SK-N-SH treated with all-trans-retinoic acid at 6 μM for 48 hours (cell line): ENCODE data around the gene MED27.

Experiments
- ATAC-seq: fragments of 200-7000 bp; cut with Tn5 transposase; 3 replicates; pipeline ENCODE4 v1.9.1; 2020; ENCODE audit warnings: mild to moderate bottlenecking, moderate library complexity
- ARNTL ChIP-seq: fragments of 450-650 bp; formaldehyde crosslinking; IDR thresholded peaks from 2 replicates; pipeline ENCODE4 v1.5.0; 2020; ENCODE audit warnings: low read depth, mild to moderate bottlenecking, moderate library complexity, borderline replicate concordance
- BACH2 ChIP-seq: fragments of 250-450 bp; sonication (Bioruptor Pico); IDR thresholded peaks from 2 replicates; pipeline ENCODE4 v1.9.0; 2021; ENCODE audit warnings: mild to moderate bottlenecking, borderline replicate concordance
- ESRRG ChIP-seq: fragments of 250-450 bp; sonication (Bioruptor Pico); IDR thresholded peaks from 2 replicates; pipeline ENCODE4 v1.6.1; 2021; ENCODE audit warnings: mild to moderate bottlenecking
- GLIS3 ChIP-seq: fragments of 250-450 bp; sonication (Bioruptor Pico); IDR thresholded peaks from 2 replicates; pipeline ENCODE4 v1.5.0; 2020; ENCODE audit warnings: mild to moderate bottlenecking, moderate library complexity
- ISL1 ChIP-seq: fragments of 250-450 bp; sonication (Bioruptor Pico); IDR thresholded peaks from 2 replicates; pipeline ENCODE4 v2.1.2; 2022; ENCODE audit warnings: mild to moderate bottlenecking, moderate library complexity
- OSR1 ChIP-seq: fragments of 250-450 bp; sonication (Bioruptor Pico); IDR thresholded peaks from 2 replicates; pipeline ENCODE4 v1.8.0; 2022; ENCODE audit warnings: moderate library complexity, mild to moderate bottlenecking, inconsistent platforms
- PPARA ChIP-seq: fragments of 250-450 bp; sonication (Bioruptor Pico); IDR thresholded peaks from 2 replicates; pipeline ENCODE4 v1.5.0; 2020; ENCODE audit warnings: mild to moderate bottlenecking, borderline replicate concordance
- RARB ChIP-seq: fragments of 250-450 bp; sonication (Bioruptor Pico); IDR thresholded peaks from 2 replicates; pipeline ENCODE4 v1.8.0; 2021; ENCODE audit warnings: mild to moderate bottlenecking, moderate library complexity
- SNAI2 ChIP-seq: fragments of 250-450 bp; sonication (Bioruptor Pico); IDR thresholded peaks from 2 replicates; pipeline ENCODE4 v1.5.0; 2020; ENCODE audit warnings: mild to moderate bottlenecking, moderate library complexity
- TCF4 ChIP-seq: fragments of 250-450 bp; sonication (Bioruptor Pico); IDR thresholded peaks from 2 replicates; pipeline ENCODE4 v1.8.0; 2021; ENCODE audit warnings: mild to moderate bottlenecking, moderate library complexity, borderline replicate concordance
- TOX ChIP-seq: fragments of 250-450 bp; sonication (Bioruptor Pico); IDR thresholded peaks from 2 replicates; pipeline ENCODE4 v1.8.0; 2021; ENCODE audit warnings: mild to moderate bottlenecking, moderate library complexity, borderline replicate concordance
- ZC3H10 ChIP-seq: fragments of 250-450 bp; sonication (Bioruptor Pico); IDR thresholded peaks from 2 replicates; pipeline ENCODE4 v1.5.1; 2021; ENCODE audit warnings: mild to moderate bottlenecking, moderate library complexity
- ZFP3 ChIP-seq: fragments of 250-450 bp; sonication (Bioruptor Pico); IDR thresholded peaks from 2 replicates; pipeline ENCODE4 v1.5.0; 2020; ENCODE audit warnings: mild to moderate bottlenecking, moderate library complexity
- ZFP30 ChIP-seq: fragments of 450-650 bp; formaldehyde crosslinking; IDR thresholded peaks from 2 replicates; pipeline ENCODE4 v1.5.0; 2022; ENCODE audit warnings: mild to moderate bottlenecking, moderate library complexity
- ZNF565 ChIP-seq: fragments of 450-650 bp; formaldehyde crosslinking; conservative IDR thresholded peaks from 2 replicates; pipeline ENCODE4 v1.5.0; 2020; ENCODE audit warnings: low read depth, mild to moderate bottlenecking, moderate library complexity
- ZNF70 ChIP-seq: fragments of 450-650 bp; formaldehyde crosslinking; IDR thresholded peaks from 2 replicates; pipeline ENCODE4 v1.5.0; 2020; ENCODE audit warnings: mild to moderate bottlenecking, moderate library complexity
- ZNF8 ChIP-seq: fragments of 450-650 bp; formaldehyde crosslinking; IDR thresholded peaks from 2 replicates; pipeline ENCODE4 v1.5.0; 2020; ENCODE audit warnings: mild to moderate bottlenecking, moderate library complexity
- TF ChIP-seq, protein P1 (sequence below): fragments of 250-450 bp; sonication (Bioruptor Pico); IDR thresholded peaks from 2 replicates; pipeline ENCODE4 v1.5.1; 2020; ENCODE audit warnings: low read depth, mild to moderate bottlenecking, moderate library complexity
- TF ChIP-seq, protein P2 (sequence below): fragments of 250-450 bp; sonication (Bioruptor Pico); IDR thresholded peaks from 2 replicates; pipeline ENCODE4 v1.5.1; 2021; ENCODE audit warnings: mild to moderate bottlenecking, moderate library complexity
- TF ChIP-seq, protein P3 (sequence below): fragments of 250-450 bp; sonication (Bioruptor Pico); IDR thresholded peaks from 2 replicates; pipeline ENCODE4 v1.8.0; 2020; ENCODE audit warnings: mild to moderate bottlenecking, moderate library complexity, borderline replicate concordance

Gene MED27

DNA sequence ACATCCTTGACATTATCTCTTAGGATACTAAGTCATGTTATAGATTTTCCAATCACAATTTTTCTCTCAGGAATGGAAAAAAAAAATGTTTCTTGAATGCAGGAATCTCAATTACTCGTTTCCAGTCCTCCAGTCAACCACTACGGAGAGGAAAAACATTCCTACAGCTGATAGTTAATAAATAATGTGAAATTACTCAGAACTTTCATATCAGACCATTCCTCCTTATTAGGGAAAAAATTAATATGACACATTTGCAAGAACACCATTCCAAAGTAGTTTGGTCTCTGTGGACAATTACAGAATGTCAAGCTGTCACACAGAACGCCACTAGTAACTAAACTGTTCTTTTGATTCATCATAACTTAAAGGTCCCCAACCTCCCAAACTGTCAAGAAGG lies 31.5 kb downstream of the MED27 start:
- no peak for TF ChIP-seq SNAI2 (CRISPR knock-in tag)
- TF ChIP-seq ZFP30, result no peak
- TF ChIP-seq BACH2, result no peak
- TF ChIP-seq, protein P1, sequence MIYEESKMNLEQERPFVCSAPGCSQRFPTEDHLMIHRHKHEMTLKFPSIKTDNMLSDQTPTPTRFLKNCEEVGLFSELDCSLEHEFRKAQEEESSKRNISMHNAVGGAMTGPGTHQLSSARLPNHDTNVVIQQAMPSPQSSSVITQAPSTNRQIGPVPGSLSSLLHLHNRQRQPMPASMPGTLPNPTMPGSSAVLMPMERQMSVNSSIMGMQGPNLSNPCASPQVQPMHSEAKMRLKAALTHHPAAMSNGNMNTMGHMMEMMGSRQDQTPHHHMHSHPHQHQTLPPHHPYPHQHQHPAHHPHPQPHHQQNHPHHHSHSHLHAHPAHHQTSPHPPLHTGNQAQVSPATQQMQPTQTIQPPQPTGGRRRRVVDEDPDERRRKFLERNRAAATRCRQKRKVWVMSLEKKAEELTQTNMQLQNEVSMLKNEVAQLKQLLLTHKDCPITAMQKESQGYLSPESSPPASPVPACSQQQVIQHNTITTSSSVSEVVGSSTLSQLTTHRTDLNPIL (CRISPR knock-in tag), result no peak
- no peak for TF ChIP-seq OSR1
- no peak for TF ChIP-seq TOX (CRISPR knock-in tag)

DNA sequence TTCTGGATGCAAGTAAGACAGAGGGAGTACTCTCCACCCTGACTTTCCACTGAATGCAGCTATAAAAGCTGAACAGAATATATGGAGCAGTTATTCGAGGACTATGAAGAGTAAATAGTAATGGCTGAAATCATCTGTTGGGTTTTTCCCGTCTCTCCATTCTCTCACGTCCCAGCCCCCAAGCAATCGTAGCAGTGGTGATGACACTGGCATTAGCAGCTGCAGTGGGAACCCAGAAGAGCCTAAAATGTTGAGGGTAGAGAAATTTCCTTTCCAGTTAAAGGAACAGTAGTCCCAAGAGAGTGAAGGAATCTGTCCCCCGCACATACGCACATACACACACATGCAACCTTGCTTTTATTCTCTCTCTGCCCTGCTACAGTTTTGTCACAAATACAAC lies 33.2 kb downstream of the MED27 start:
- TF ChIP-seq, protein P2, sequence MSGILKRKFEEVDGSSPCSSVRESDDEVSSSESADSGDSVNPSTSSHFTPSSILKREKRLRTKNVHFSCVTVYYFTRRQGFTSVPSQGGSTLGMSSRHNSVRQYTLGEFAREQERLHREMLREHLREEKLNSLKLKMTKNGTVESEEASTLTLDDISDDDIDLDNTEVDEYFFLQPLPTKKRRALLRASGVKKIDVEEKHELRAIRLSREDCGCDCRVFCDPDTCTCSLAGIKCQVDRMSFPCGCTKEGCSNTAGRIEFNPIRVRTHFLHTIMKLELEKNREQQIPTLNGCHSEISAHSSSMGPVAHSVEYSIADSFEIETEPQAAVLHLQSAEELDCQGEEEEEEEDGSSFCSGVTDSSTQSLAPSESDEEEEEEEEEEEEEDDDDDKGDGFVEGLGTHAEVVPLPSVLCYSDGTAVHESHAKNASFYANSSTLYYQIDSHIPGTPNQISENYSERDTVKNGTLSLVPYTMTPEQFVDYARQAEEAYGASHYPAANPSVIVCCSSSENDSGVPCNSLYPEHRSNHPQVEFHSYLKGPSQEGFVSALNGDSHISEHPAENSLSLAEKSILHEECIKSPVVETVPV (CRISPR knock-in tag), result no peak
- TF ChIP-seq ESRRG (CRISPR knock-in tag), result no peak
- TF ChIP-seq ZFP3 (CRISPR knock-in tag), result no peak
- ATAC-seq, result no peak

More for the DNA sequence above, 31.5 kb downstream of the MED27 start:
- ATAC-seq, result no peak

DNA sequence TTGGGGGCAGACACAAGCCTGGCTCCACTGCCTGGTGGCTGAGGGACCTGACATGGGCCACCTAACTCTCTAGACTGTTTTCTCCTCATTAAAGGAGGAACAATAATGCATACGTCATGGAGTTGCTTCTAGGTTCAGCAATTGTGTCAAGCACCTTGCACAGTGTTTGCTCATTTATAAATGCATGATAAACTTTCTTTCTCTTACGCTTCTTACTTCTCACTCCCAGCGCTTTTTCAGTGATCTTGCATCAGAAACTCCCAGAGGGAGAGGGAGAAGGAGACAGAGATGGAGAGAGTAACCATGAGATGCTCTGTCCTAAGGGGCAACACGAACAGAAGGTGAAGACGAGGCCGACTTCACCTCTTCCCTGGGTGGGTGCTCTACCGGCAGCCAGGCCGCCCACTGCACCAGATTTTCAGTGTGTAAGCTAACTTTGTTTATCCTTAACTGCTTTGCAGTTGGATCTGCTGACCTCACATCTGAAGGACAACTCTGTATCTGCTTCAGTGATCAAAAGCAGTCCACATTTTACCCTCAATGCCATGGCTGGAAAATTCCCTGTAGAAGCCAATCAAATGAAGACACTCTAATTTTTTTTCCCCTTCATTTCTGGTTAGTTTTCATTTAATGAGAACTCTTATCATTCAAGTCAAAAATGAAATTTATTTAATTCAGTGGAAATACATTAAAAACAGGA lies 35.3 kb downstream of the MED27 start:
- no peak for ATAC-seq
- TF ChIP-seq RARB (CRISPR knock-in tag) (no peak), ZNF70 (CRISPR knock-in tag) (no peak), OSR1 (no peak), SNAI2 (CRISPR knock-in tag) (no peak), TOX (CRISPR knock-in tag) (no peak), ZFP3 (CRISPR knock-in tag) (no peak), ISL1 (CRISPR knock-in tag) (no peak), ARNTL (CRISPR knock-in tag) (no peak), ESRRG (CRISPR knock-in tag) (no peak), ZFP30 (no peak), ZNF565 (CRISPR knock-in tag) (no peak), BACH2 (no peak), PPARA (no peak), GLIS3 (no peak), ZC3H10 (CRISPR knock-in tag) (no peak)
- TF ChIP-seq, protein P2 (CRISPR knock-in tag), result no peak

DNA sequence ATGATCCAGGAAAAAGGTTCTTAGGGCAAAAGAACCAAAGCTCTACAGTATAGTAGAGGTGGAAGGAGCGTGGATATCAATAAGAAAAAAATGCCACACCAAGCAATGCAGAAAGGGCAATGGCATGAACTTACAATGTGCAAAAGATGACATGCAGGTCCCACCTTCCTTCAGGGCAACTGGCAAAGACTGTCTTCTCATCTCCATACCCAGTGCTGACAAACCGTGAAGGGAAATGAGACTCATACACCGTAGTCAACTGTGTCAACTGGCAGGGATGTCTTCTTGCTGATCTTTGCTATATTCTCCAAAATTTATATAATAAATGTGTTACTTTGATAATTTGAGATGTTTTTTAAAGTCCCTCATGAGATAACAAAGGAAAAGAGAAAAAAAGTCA lies 36.0 kb downstream of the MED27 start:
- ATAC-seq, result no peak
- TF ChIP-seq, protein P1 (CRISPR knock-in tag), result no peak
- no peak for TF ChIP-seq RARB (CRISPR knock-in tag)
- no peak for TF ChIP-seq ZFP3 (CRISPR knock-in tag)
- TF ChIP-seq BACH2, result no peak
- TF ChIP-seq PPARA, result no peak
- TF ChIP-seq ZFP30, result no peak
- no peak for TF ChIP-seq ARNTL (CRISPR knock-in tag)
- TF ChIP-seq ZNF70 (CRISPR knock-in tag), result no peak
- TF ChIP-seq OSR1, result no peak
- TF ChIP-seq ISL1 (CRISPR knock-in tag), result no peak

DNA sequence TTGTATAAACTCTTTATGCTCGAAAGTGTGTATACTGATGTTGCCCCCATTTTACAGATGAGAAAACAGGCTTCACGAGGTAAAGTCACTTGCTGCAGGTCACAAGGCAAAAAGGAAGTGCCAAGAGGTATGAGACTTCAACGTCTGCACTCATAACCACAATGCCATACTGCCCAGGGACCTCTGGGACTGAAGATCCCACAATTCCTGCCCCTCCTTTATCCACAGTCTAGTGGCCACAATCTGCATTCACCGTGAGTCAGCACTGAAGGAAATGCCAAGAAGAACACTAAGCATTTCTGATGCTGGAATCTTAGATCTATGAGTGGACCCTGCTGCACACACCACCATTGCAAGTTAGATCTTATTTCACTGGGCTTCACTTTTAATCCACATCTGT lies 37.3 kb downstream of the MED27 start:
- peak; percentile 98 for ATAC-seq
- TF ChIP-seq, protein P1 (CRISPR knock-in tag), result no peak
- no peak for TF ChIP-seq ZFP3 (CRISPR knock-in tag)
- TF ChIP-seq SNAI2 (CRISPR knock-in tag), result no peak
- TF ChIP-seq ISL1 (CRISPR knock-in tag), result no peak
- TF ChIP-seq, protein P3, sequence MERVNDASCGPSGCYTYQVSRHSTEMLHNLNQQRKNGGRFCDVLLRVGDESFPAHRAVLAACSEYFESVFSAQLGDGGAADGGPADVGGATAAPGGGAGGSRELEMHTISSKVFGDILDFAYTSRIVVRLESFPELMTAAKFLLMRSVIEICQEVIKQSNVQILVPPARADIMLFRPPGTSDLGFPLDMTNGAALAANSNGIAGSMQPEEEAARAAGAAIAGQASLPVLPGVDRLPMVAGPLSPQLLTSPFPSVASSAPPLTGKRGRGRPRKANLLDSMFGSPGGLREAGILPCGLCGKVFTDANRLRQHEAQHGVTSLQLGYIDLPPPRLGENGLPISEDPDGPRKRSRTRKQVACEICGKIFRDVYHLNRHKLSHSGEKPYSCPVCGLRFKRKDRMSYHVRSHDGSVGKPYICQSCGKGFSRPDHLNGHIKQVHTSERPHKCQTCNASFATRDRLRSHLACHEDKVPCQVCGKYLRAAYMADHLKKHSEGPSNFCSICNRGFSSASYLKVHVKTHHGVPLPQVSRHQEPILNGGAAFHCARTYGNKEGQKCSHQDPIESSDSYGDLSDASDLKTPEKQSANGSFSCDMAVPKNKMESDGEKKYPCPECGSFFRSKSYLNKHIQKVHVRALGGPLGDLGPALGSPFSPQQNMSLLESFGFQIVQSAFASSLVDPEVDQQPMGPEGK (CRISPR knock-in tag), result no peak
- TF ChIP-seq ZNF70 (CRISPR knock-in tag), result no peak
- no peak for TF ChIP-seq TOX (CRISPR knock-in tag)
- TF ChIP-seq PPARA, result no peak
- TF ChIP-seq ZFP30, result no peak
- no peak for TF ChIP-seq TCF4 (CRISPR knock-in tag)
- no peak for TF ChIP-seq RARB (CRISPR knock-in tag)
- no peak for TF ChIP-seq ZNF8
- no peak for TF ChIP-seq OSR1
- no peak for TF ChIP-seq GLIS3
